Activated naive CD8-positive, alpha-beta T cell treated with anti-CD3 and anti-CD28 coated beads, Interleukin-2, amount 10 ng/mL, durations not matched to agents 7 days and 5 days (primary cell): ENCODE results near the gene FBXO41. TPM values are rescaled to one million over a fixed set of nuclear protein-coding genes. Genes with fewer than 3 reads are reported as not detected.
A peak's percentile ranks its signal among the peaks of the same experiment; 100 is the strongest.

Experiments used
- ATAC-seq: fragments of 150-1000 bp; cut with Tn5 transposase; one replicate; pipeline ENCODE4 v1.10.0; 2021; ENCODE audit warnings: low read depth, moderate library complexity
- POLR2A ChIA-PET: fragments of 350-600 bp; sonication (Branson Sonifier 250); formaldehyde crosslinking; loops from one replicate; lab custom pipeline; 2021; ENCODE audit warnings: antibody characterized with exemption; lab: Charles Lee
- DNase-seq: peaks from one replicate; pipeline ENCODE4 v3.0.0; 2021
- H3K27ac Mint-ChIP-seq: one replicate; pipeline ENCODE4 v1.8.0; 2022; ENCODE audit warnings: mild to moderate bottlenecking, mixed read lengths
- H3K27me3 Mint-ChIP-seq: one replicate; pipeline ENCODE4 v1.8.0; 2022; ENCODE audit warnings: mild to moderate bottlenecking, moderate library complexity, mixed read lengths
- H3K36me3 Mint-ChIP-seq: one replicate; pipeline ENCODE4 v1.8.0; 2021; ENCODE audit warnings: mild to moderate bottlenecking, mixed read lengths
- H3K4me1 Mint-ChIP-seq: one replicate; pipeline ENCODE4 v1.8.0; 2021; ENCODE audit warnings: mixed read lengths
- H3K4me3 Mint-ChIP-seq: one replicate; pipeline ENCODE4 v1.8.0; 2022; ENCODE audit warnings: mild to moderate bottlenecking, moderate library complexity, mixed read lengths
- H3K9me3 Mint-ChIP-seq: one replicate; pipeline ENCODE4 v1.8.0; 2021; ENCODE audit warnings: mixed read lengths
- total RNA-seq, 2 experiments: library from RNA; stranded (reverse); gene quantifications; one replicate each; pipeline ENCODE4 v1.2.3, GENCODE V29; 2021

Gene FBXO41
- total RNA-seq, 2 experiments from 2014 or later = 33.6 to 35.7 TPM

DNA sequence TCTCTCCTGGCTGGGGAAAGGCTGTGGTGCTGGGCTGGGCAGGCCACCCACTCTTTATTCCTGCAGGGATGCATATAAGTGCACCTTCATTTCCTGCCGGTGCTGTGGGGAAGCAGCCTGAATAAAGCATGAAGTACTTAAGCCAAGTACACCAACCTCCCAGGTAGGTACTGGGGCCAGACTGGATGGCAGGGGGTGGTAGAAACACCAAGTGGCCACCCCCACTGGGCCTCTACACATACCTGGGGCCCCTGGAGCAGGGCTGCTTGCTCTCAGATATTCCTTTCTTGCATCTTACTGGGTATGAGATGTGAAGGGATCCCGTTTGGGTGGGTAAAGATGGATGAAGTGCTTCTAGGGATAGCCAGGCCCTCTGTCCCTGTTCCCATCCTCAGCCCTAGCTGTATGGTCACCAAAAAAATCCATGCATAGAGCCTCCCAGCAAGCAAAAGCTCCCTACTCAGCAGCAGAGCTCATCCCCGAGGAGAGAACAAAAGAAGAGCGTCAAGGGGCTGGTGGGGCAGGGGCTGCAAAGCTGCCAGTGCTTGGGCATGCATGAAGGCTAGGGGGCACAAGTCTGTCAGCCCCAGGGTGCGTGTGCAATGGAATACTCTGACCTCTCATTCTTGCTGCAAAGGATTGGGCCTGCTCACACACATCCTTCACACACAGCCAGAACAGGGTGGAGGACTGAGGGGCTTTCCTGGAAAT, 28.2 kb downstream of the FBXO41 start:
- POLR2A ChIA-PET = interaction anchor here (1.9 kb wide), 1 partner anchor 29 kb away, joined by 7 read pairs; the partner anchor contains the start of gene FBXO41
- Mint-ChIP-seq H3K9me3 (no peaks in the 10 kb centered on the region), H3K4me3 (no peak overlapping the region), H3K36me3 (peaks cover 9% of the 10 kb centered on the region), H3K27ac (no peak overlapping the region), H3K27me3 (no peaks in the 10 kb centered on the region), H3K4me1 (no peaks in the 10 kb centered on the region)
- DNase-seq (no peak), ATAC-seq (no peak)

- no peak overlapping the region for H3K27ac Mint-ChIP-seq
- H3K36me3 Mint-ChIP-seq = peaks cover 12% of the 10 kb centered on the region
- POLR2A ChIA-PET = no interaction called here
- no peaks in the 10 kb centered on the region for H3K9me3 Mint-ChIP-seq
- H3K4me1 Mint-ChIP-seq = no peaks in the 10 kb centered on the region
- no peaks in the 10 kb centered on the region for H3K27me3 Mint-ChIP-seq
- no peak overlapping the region for H3K4me3 Mint-ChIP-seq
- ATAC-seq (no peak), DNase-seq (no peak)
Measured at GRCh38 chr2:73255007-73255644, 29.2 kb downstream of the FBXO41 start.

DNA sequence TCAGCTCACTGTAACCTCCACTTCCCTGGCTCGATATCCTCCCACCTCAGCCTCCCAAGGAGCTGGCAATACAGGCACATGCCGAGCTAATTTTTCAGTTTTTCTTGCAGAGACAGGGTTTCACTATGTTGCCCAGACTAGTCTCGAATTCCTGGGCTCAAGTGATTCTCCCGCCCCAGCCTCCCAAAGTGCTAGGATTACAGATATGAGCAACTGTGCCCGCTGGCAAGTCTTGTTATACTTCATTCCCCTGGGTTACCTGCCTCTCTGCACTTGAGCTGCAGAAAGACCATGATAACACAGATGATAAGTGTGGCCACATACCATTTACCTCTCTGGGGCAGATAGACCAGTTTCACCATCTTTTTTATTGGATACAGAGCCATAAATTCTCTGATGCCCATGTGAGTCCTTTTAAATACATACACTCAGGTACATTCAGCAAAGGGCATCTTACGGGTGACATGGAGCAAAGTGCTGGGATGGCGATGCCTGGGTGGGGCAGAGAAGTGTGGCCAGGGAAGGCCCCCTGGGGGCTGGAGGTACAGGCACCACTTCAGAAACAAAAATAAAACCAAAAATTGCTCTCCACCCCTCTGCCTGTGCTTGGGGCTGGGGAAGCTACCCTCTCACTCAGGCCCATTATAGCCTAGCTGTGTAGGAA, 29.8 kb downstream of the FBXO41 start:
- DNase-seq (no peak), ATAC-seq (no peak)
- H3K4me3 Mint-ChIP-seq = no peak overlapping the region
- no peaks in the 10 kb centered on the region for H3K27me3 Mint-ChIP-seq
- peaks cover 11% of the 10 kb centered on the region for H3K36me3 Mint-ChIP-seq
- H3K4me1 Mint-ChIP-seq = no peaks in the 10 kb centered on the region
- no peak overlapping the region for H3K27ac Mint-ChIP-seq
- POLR2A ChIA-PET = no interaction called here
- no peaks in the 10 kb centered on the region for H3K9me3 Mint-ChIP-seq

GRCh38 chr2:73253901-73254300, 30.4 kb downstream of the FBXO41 start:
- Mint-ChIP-seq H3K27ac (no peak overlapping the region), H3K4me1 (no peaks in the 10 kb centered on the region), H3K4me3 (no peak overlapping the region), H3K9me3 (no peaks in the 10 kb centered on the region), H3K27me3 (no peaks in the 10 kb centered on the region), H3K36me3 (peaks cover 11% of the 10 kb centered on the region)
- POLR2A ChIA-PET = interaction anchor here (1.8 kb wide), 1 partner anchor 18 kb away, joined by 5 read pairs; no protein-coding TSS in a partner anchor
- ATAC-seq (no peak), DNase-seq (no peak)

- H3K27me3 Mint-ChIP-seq = no peaks in the 10 kb centered on the region
- H3K4me3 Mint-ChIP-seq = no peak overlapping the region
- no peaks in the 10 kb centered on the region for H3K9me3 Mint-ChIP-seq
- H3K36me3 Mint-ChIP-seq = peaks cover 14% of the 10 kb centered on the region
- ATAC-seq (no peak), DNase-seq (no peak)
- H3K4me1 Mint-ChIP-seq = no peaks in the 10 kb centered on the region
- peak overlapping the region; percentile 13 for H3K27ac Mint-ChIP-seq
- POLR2A ChIA-PET = interaction anchor here (1.8 kb wide), 1 partner anchor 17 kb away, joined by 5 read pairs; no protein-coding TSS in a partner anchor
Measured at GRCh38 chr2:73253400-73253799, 30.9 kb downstream of the FBXO41 start.

DNA sequence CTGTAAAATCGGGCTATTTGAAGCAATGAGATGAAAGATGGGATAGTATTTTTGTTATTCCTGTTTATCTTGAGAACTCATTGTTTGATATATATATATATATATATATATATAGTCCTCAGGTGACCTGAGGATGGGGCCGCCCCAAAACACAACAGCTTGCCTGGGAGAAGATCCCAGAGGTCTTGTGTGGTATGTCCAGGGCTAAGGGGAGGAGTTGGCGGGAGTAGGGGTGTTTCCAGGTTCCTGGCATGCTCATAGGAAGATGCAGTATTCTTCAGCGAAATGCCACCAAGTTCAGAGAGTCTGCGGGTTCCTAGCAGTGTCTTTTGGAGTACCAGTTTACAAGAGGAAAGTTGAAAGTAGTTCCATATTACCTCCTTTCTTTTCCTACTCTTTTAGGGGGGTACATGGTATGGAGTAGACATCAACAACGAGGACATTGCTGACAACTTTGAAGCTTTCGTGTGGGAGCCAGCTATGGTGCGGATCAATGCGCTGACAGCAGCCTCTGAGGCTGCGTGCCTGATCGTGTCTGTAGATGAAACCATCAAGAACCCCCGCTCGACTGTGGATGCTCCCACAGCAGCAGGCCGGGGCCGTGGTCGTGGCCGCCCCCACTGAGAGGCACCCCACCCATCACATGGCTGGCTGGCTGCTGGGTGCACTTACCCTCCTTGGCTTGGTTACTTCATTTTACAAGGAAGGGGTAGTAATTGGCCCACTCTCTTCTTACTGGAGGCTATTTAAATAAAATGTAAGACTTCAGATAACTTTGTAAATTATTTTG, 31.8 kb downstream of the FBXO41 start:
- H3K27me3 Mint-ChIP-seq = no peaks in the 10 kb centered on the region
- POLR2A ChIA-PET = interaction anchor here (0.5 to 2.9 kb wide), 3 partner anchors 8 to 19 kb away, joined by 3 to 8 read pairs (median 5); partner anchors contain the start of genes CCT7 and PRADC1
- ATAC-seq (no peak), DNase-seq (no peak)
- H3K9me3 Mint-ChIP-seq = no peaks in the 10 kb centered on the region
- H3K4me1 Mint-ChIP-seq = no peaks in the 10 kb centered on the region
- peaks cover 14% of the 10 kb centered on the region for H3K36me3 Mint-ChIP-seq
- H3K27ac Mint-ChIP-seq = no peak overlapping the region
- no peak overlapping the region for H3K4me3 Mint-ChIP-seq

DNA sequence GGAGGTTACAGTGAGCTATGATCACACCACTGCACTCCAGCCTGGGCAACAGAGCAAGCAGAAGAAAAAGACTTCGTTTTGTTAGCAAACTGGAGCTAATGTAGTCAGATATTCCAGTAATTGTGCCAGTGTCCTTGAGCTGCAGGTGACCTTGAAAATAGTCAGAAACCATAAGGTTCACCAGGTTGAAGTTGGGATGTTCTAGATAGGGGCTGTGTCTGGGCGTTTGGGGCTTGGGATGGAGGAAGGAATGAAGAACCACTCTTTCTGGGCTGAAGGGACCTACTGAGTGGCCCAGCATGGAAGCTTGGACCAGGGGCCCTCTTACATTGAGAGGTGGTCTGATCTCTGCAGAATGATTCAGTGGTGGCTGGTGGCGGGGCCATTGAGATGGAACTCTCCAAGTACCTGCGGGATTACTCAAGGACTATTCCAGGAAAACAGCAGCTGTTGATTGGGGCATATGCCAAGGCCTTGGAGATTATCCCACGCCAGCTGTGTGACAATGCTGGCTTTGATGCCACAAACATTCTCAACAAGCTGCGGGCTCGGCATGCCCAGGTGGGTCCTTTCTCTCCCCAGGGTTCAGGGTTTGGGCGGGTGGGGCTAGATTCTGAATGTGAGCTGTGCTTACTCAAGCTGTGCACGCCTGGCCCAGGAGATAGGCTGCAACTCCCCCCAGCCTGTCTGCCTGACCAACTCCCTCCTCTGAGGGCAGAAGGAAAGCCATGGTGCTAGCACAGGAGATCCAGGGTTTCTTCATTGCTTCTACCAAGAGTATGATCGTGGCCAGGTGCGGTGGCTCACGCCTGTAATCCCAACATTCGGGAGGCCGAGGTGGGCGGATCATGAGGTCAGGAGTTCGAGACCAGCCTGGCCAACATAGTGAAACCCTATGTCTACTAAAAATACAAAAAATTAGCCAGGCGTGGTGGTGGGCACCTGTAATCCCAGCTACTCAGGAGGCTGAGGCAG, 33.1 kb downstream of the FBXO41 start:
- peaks cover 24% of the 10 kb centered on the region for H3K36me3 Mint-ChIP-seq
- no peak overlapping the region for H3K27ac Mint-ChIP-seq
- ATAC-seq = no peak

DNA sequence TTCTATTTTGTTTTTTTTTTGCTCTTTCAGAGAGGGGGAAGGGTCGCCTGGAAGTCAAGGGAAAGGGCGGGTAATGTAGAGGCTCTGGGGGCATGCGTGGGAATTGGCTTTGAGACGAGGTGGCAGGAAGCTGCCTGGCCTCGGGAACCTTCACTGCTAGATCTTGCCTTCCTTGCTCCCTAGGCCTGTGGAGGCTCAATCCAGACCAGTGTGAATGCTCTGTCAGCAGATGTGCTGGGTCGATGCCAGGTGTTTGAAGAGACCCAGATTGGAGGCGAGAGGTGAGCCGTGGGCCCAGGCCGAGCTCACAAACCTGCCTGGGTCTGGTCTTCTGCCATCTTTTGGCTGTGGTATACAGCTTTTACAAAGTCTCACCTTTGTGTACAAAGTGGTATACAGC, 34.6 kb downstream of the FBXO41 start:
- no peaks in the 10 kb centered on the region for H3K4me1 Mint-ChIP-seq
- no peaks in the 10 kb centered on the region for H3K9me3 Mint-ChIP-seq
- POLR2A ChIA-PET = interaction anchor here (2.9 kb wide), 1 partner anchor 16 kb away, joined by 8 read pairs; the partner anchor contains the start of genes CCT7 and PRADC1
- ATAC-seq = no peak
- H3K36me3 Mint-ChIP-seq = peaks cover 25% of the 10 kb centered on the region
- H3K27me3 Mint-ChIP-seq = no peaks in the 10 kb centered on the region
- H3K4me3 Mint-ChIP-seq = no peak overlapping the region
- no peak overlapping the region for H3K27ac Mint-ChIP-seq
- no peak for DNase-seq

More for the DNA sequence above, 33.1 kb downstream of the FBXO41 start:
- POLR2A ChIA-PET = interaction anchor here (1.3 to 2.9 kb wide), 2 partner anchors 17 to 18 kb away, joined by 3 to 8 read pairs; partner anchors contain the start of genes CCT7 and PRADC1
- Mint-ChIP-seq H3K9me3 (no peaks in the 10 kb centered on the region), H3K27me3 (no peaks in the 10 kb centered on the region), H3K4me1 (no peaks in the 10 kb centered on the region), H3K4me3 (no peak overlapping the region)
- no peak for DNase-seq

GRCh38 chr2:73246850-73247249, 37.4 kb downstream of the FBXO41 start:
- DNase-seq (no peak), ATAC-seq (no peak)
- no peak overlapping the region for H3K27ac Mint-ChIP-seq
- POLR2A ChIA-PET = interaction anchor here (1.2 kb wide), 1 partner anchor 11 kb away, joined by 3 read pairs; no protein-coding TSS in a partner anchor
- peaks cover 23% of the 10 kb centered on the region for H3K36me3 Mint-ChIP-seq
- H3K27me3 Mint-ChIP-seq = no peaks in the 10 kb centered on the region
- H3K4me1 Mint-ChIP-seq = peaks cover 2% of the 10 kb centered on the region
- no peak overlapping the region for H3K4me3 Mint-ChIP-seq
- no peaks in the 10 kb centered on the region for H3K9me3 Mint-ChIP-seq

DNA sequence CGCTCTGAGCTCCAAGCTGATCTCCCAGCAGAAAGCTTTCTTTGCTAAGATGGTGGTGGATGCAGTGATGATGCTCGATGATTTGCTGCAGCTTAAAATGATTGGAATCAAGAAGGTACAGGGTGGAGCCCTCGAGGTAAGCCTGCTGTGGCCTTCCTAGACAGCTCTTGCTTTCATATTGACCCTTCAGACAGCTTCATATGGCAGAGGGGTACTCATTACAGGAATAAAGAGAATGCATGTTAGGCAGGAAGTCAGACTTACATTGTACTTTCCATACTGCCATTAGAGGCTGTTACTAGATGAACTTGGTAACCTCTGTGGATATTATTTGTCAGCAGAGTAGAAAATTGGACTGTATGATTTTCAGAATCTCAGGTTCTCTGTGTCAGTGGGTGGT, 39.7 kb downstream of the FBXO41 start:
- Mint-ChIP-seq H3K4me3 (no peak overlapping the region), H3K27me3 (no peaks in the 10 kb centered on the region), H3K9me3 (no peaks in the 10 kb centered on the region), H3K4me1 (peaks cover 4% of the 10 kb centered on the region), H3K27ac (no peak overlapping the region), H3K36me3 (peaks cover 23% of the 10 kb centered on the region)
- POLR2A ChIA-PET = interaction anchor here (0.7 to 1.0 kb wide), 2 partner anchors 8 to 10 kb away, joined by 3 to 4 read pairs; partner anchors contain the start of gene CCT7
- ATAC-seq (no peak), DNase-seq (no peak)

- Mint-ChIP-seq H3K27me3 (no peaks in the 10 kb centered on the region), H3K4me1 (peaks cover 6% of the 10 kb centered on the region), H3K36me3 (peaks cover 18% of the 10 kb centered on the region), H3K27ac (no peak overlapping the region), H3K4me3 (no peak overlapping the region), H3K9me3 (no peaks in the 10 kb centered on the region)
- POLR2A ChIA-PET = interaction anchor here (0.7 to 1.0 kb wide), 3 partner anchors 8 to 11 kb away, joined by 3 to 9 read pairs (median 4); partner anchors contain the start of genes CCT7 and PRADC1
- DNase-seq (no peak), ATAC-seq (no peak)
Measured at GRCh38 chr2:73243884-73244570, 40.3 kb downstream of the FBXO41 start.
